ENCODE measurements around the gene MICB.
"Not testable (repeated sequence)": the region's sequence is repeated elsewhere in the genome, so short reads cannot be mapped to it uniquely, and the experiment has no call there.

The MICB gene

DNA sequence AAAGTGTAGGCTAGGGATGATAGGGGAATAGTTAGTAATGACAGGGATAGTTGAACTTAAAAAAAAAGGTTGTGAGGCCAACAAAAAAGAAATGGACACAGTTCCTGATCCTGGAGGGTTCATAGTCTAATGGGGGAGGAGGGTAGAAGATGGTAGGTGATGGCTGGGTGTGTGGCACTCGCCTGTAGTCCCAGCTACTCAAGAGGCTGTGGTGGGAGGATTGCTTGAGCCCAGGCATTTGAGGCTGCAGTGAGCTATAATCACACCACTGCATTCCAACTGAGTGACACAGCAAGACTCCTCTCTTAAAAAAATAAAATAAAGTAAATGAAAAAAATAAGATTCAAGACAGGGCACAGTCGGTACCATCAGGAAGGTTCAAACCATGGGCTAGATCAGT lies 2.4 kb upstream of the MICB start:
- Histone ChIP-seq H3K9me3 (ENCODE audit: severe bottlenecking) (no peaks in the 10 kb centered on the region), H3K27me3 (ENCODE audit: insufficient read depth, low read depth, severe bottlenecking) (peaks cover 2% of the 10 kb centered on the region), H3K4me3 (ENCODE audit: low read depth, low read length) (no peak overlapping the region), H3K36me3 (no peaks in the 10 kb centered on the region), H3K27ac (no peak overlapping the region)
- TF ChIP-seq CTCF (IDR thresholded peaks at IDR 0.05; ENCODE audit: low read depth, low read length): no peak
- no peak for DNase-seq

DNA sequence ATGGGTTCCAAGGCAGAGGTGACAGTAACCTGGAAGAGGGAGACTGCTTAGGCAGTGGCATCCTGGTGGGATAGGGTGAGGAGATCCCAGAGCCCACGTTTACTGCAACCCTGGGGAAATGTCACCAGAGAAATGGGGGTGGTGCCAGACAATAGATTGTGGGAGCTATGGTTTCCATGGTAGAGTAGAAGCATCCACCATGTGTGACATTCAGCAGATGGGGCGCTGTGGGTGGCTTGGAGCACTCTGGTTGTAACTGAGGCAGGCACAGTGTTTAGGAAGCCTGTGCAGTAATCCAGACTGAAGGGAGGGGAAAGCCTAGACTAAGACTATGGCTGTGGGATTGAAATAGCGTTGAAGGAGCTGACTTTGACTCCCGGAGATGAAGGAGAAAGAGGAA lies 1.1 kb upstream of the MICB start:
- not testable (repeated sequence) for DNase-seq; H3K9me3 ChIP-seq (ENCODE audit: severe bottlenecking); H3K27ac ChIP-seq; H3K4me3 ChIP-seq (ENCODE audit: low read depth, low read length); H3K27me3 ChIP-seq (ENCODE audit: insufficient read depth, low read depth, severe bottlenecking); H3K36me3 ChIP-seq

GRCh38 chr6:31498748-31499147 lies 803 bp downstream of the MICB start:
- Histone ChIP-seq H3K4me3 (ENCODE audit: low read depth, low read length) (peak overlapping the region; percentile 53), H3K9me3 (ENCODE audit: severe bottlenecking) (no peaks in the 10 kb centered on the region), H3K27ac (no peak overlapping the region), H3K27me3 (ENCODE audit: insufficient read depth, low read depth, severe bottlenecking) (peaks cover 2% of the 10 kb centered on the region), H3K36me3 (no peaks in the 10 kb centered on the region)
- DNase-seq: no peak
- no peak for TF ChIP-seq CTCF (IDR thresholded peaks at IDR 0.05; ENCODE audit: low read depth, low read length)

- H3K4me3 ChIP-seq (ENCODE audit: low read depth, low read length); H3K36me3 ChIP-seq; H3K27me3 ChIP-seq (ENCODE audit: insufficient read depth, low read depth, severe bottlenecking): not testable (repeated sequence)
Measured at GRCh38 chr6:31499648-31500047, 1.7 kb downstream of the MICB start.

GRCh38 chr6:31502586-31502985 lies 4.6 kb downstream of the MICB start:
- no peak for DNase-seq
- no peaks in the 10 kb centered on the region for H3K9me3 ChIP-seq (ENCODE audit: severe bottlenecking)
- no peak for TF ChIP-seq CTCF (IDR thresholded peaks at IDR 0.05; ENCODE audit: low read depth, low read length)
- no peak overlapping the region for H3K4me3 ChIP-seq (ENCODE audit: low read depth, low read length)
- H3K36me3 ChIP-seq: peaks cover 10% of the 10 kb centered on the region
- H3K27ac ChIP-seq: no peak overlapping the region
- H3K27me3 ChIP-seq (ENCODE audit: insufficient read depth, low read depth, severe bottlenecking): no peaks in the 10 kb centered on the region

More at GRCh38 chr6:31499648-31500047, 1.7 kb downstream of the MICB start:
- not testable (repeated sequence) for H3K9me3 ChIP-seq (ENCODE audit: severe bottlenecking); DNase-seq; H3K27ac ChIP-seq

GRCh38 chr6:31509036-31509435 lies 11.1 kb downstream of the MICB start:
- not testable (repeated sequence) for H3K27me3 ChIP-seq (ENCODE audit: insufficient read depth, low read depth, severe bottlenecking); H3K9me3 ChIP-seq (ENCODE audit: severe bottlenecking); H3K27ac ChIP-seq; DNase-seq; H3K4me3 ChIP-seq (ENCODE audit: low read depth, low read length)
- H3K36me3 ChIP-seq: peaks cover 22% of the 10 kb centered on the region

GRCh38 chr6:31510007-31510406 lies 12.1 kb downstream of the MICB start:
- Histone ChIP-seq H3K36me3 (peaks cover 22% of the 10 kb centered on the region), H3K27ac (no peak overlapping the region), H3K27me3 (ENCODE audit: insufficient read depth, low read depth, severe bottlenecking) (no peaks in the 10 kb centered on the region), H3K9me3 (ENCODE audit: severe bottlenecking) (no peaks in the 10 kb centered on the region), H3K4me3 (ENCODE audit: low read depth, low read length) (no peak overlapping the region)
- no peak for TF ChIP-seq CTCF (IDR thresholded peaks at IDR 0.05; ENCODE audit: low read depth, low read length)
- DNase-seq: no peak

Measured in WERI-Rb-1 (cell line).